Thyroid gland (tissue), 4 donors: ENCODE data around the gene CCDC158. TPM values are rescaled to one million over a fixed set of nuclear protein-coding genes. Genes with fewer than 3 reads are reported as not detected.

Source experiments
- DNase-seq, 2 donors: peaks; one replicate each; pipeline ENCODE4 v3.0.0-alpha.2; 2019
- H3K27ac ChIP-seq, 3 donors: fragments of 200-600 bp; sonication (generic); 1 replicate in 2 of 3; 2 replicates in 1 of 3; pipeline ENCODE4 v1.5.1; 2016 to 2019; ENCODE audit warnings: mild to moderate bottlenecking in 1 of 3, moderate library complexity in 1 of 3
- H3K27me3 ChIP-seq: fragments of 200-600 bp; sonication (generic); one replicate; pipeline ENCODE4 v1.5.1; 2019
- H3K36me3 ChIP-seq, 2 donors: fragments of 200-600 bp; sonication (generic); one replicate each; pipeline ENCODE4 v1.5.1; 2016 to 2019
- H3K4me1 ChIP-seq, 2 donors: fragments of 200-600 bp; sonication (generic); one replicate each; pipeline ENCODE4 v1.5.1; 2017 to 2019
- H3K4me3 ChIP-seq, 3 donors: fragments of 200-600 bp; sonication (generic); replicated peaks in 1 of 3; 1 replicate in 2 of 3; 2 replicates in 1 of 3; pipeline ENCODE4 v1.5.1; 2016; ENCODE audit warnings: mild to moderate bottlenecking in 1 of 3
- H3K9me3 ChIP-seq: fragments of 200-600 bp; sonication (generic); one replicate; pipeline ENCODE4 v1.5.1; 2017
- POLR2A ChIP-seq, 2 donors: fragments of 450-650 bp; IDR thresholded peaks; one replicate each; pipeline ENCODE4 v1.6.1; 2017; ENCODE audit warnings: antibody characterized with exemption in 2 of 2, mild to moderate bottlenecking in 2 of 2, moderate library complexity in 1 of 2
- WGBS, 2 donors: methylation state at CpG; one replicate each; pipeline ENCODE4 v1.1.5; 2017; 5-methylcytosine and 5-hydroxymethylcytosine counted together
- intact Hi-C: fragments of 100-400 bp; cut with DNase I; formaldehyde crosslinking; loops from one replicate; pipeline ENCODE4 v1.15.1; 2023
- total RNA-seq, 4 donors: library from RNA; depleted of rRNA; stranded (reverse); fragments of >200 nt; gene quantifications; one replicate each; pipeline ENCODE4 v1.2.3, GENCODE V29; 2016
- TF ChIP-seq, protein P1 (sequence below), 6 experiments: fragments of 200-600 bp in 3 of 6; fragments of 450-650 bp in 3 of 6; sonication (generic) in 3 of 6; IDR thresholded peaks; one replicate each; pipeline ENCODE4 v1.5.1; 2016 to 2019; ENCODE audit warnings: antibody characterized with exemption in 6 of 6, mild to moderate bottlenecking in 2 of 6, inconsistent platforms in 1 of 6, moderate library complexity in 1 of 6

CCDC158 gene
- total RNA-seq, 4 donors from 2014 or later: 2.0 to 5.8 (median 3.5) TPM

DNA sequence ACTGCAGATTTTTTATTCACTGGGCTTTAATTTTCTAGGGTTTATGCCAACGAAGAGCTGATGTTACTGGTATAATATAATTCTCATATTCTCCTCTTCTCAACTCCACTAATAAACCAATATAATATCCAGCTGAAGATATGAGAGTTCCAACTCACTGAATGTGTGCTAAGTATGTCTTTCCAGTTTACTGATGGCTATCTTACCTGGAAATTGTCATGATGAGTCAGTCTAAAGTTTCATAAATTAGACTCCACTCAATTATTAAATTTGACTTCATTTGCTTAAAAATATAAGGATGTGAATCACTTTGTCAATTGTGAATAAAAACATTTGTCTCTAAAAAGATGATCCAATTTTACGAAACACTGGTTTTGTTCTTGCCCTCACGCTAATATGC, 86.1 kb downstream of the CCDC158 start:
- DNase-seq: no peak
- H3K4me1 ChIP-seq: no peaks in the 10 kb centered on the region
- H3K27me3 ChIP-seq: no peaks in the 10 kb centered on the region
- H3K4me3 ChIP-seq: no peak overlapping the region
- intact Hi-C loops: no loop called here
- no peak overlapping the region for H3K27ac ChIP-seq
- no peak for TF ChIP-seq POLR2A (IDR thresholded peaks at IDR 0.05)
- TF ChIP-seq, protein P1, sequence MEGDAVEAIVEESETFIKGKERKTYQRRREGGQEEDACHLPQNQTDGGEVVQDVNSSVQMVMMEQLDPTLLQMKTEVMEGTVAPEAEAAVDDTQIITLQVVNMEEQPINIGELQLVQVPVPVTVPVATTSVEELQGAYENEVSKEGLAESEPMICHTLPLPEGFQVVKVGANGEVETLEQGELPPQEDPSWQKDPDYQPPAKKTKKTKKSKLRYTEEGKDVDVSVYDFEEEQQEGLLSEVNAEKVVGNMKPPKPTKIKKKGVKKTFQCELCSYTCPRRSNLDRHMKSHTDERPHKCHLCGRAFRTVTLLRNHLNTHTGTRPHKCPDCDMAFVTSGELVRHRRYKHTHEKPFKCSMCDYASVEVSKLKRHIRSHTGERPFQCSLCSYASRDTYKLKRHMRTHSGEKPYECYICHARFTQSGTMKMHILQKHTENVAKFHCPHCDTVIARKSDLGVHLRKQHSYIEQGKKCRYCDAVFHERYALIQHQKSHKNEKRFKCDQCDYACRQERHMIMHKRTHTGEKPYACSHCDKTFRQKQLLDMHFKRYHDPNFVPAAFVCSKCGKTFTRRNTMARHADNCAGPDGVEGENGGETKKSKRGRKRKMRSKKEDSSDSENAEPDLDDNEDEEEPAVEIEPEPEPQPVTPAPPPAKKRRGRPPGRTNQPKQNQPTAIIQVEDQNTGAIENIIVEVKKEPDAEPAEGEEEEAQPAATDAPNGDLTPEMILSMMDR (IDR thresholded peaks at IDR 0.05): no peak
- 73 to 82% methylated on average over 3 of the region's 3 CpGs for WGBS, 2 donors
- no peaks in the 10 kb centered on the region for H3K9me3 ChIP-seq
- no peaks in the 10 kb centered on the region for H3K36me3 ChIP-seq

DNA sequence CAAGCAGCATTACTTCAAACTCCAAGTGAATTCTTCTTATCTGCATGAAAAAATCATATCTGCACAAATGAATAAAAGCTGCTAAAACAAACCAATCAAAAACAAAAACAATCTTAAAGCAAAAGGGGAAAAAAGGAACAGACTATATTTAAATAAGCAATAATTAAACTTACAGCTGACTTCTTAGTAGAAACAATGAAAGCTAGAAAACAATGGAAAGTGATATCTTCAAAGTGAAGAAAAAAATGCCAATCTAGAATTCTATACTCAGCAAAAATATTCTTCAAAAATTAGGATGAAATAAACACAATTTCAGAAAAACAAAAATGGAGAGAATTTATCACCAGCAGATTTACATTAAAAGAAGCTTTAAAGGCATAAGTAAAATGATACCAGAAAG, 94.4 kb downstream of the CCDC158 start:
- DNase-seq: no peak
- H3K36me3 ChIP-seq: no peaks in the 10 kb centered on the region
- TF ChIP-seq, protein P1 (IDR thresholded peaks at IDR 0.05): no peak
- TF ChIP-seq POLR2A (IDR thresholded peaks at IDR 0.05): no peak

DNA sequence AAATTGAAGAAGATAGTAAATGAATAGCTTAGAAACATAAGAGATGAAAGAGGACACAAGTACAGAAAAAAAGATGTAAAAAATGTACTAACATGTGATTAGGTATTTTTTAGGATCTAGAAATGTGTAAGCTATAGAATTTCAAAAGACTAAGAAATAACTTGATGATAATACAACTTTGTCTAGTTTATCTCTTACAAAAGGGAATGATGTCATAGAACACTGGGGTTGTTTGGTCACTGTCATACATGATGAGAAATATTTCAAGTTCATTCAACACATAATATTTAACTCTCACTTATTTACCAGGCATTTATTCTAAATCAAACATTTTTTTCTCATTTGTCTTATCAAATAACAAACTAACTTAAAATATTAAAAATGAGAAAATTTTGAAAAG, 95.9 kb downstream of the CCDC158 start:
- no peaks in the 10 kb centered on the region for H3K9me3 ChIP-seq

More for the DNA sequence above, 94.4 kb downstream of the CCDC158 start:
- Histone ChIP-seq H3K4me3 (no peak overlapping the region), H3K4me1 (no peaks in the 10 kb centered on the region), H3K27me3 (no peaks in the 10 kb centered on the region), H3K9me3 (no peaks in the 10 kb centered on the region), H3K27ac (no peak overlapping the region)
- intact Hi-C loops: no loop called here

DNA sequence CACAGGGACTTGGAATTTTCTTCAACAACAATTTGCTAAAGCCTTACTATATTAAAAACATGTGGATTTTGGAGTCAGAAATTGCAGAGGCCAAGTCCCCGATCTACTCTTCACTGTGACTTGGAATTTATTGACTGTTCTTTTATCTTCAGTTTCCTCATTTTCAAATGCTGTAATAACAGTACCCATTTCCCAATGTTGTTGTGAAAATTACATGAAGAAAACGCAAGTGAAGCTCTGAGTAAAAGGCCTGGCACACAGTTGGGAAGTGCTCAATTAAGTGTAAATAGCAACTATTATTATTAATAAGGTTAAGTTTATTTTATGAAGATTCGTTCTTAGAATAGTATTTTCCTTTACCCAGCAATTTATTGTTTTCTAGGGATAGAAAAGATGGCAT, 98.7 kb downstream of the CCDC158 start:
- no peak overlapping the region for H3K4me3 ChIP-seq
- DNase-seq: no peak
- TF ChIP-seq POLR2A (IDR thresholded peaks at IDR 0.05): no peak
- TF ChIP-seq, protein P1 (IDR thresholded peaks at IDR 0.05): no peak
- WGBS, 2 donors: 81% methylated on average over 3 of the region's 3 CpGs
- no peaks in the 10 kb centered on the region for H3K36me3 ChIP-seq
- H3K4me1 ChIP-seq: no peaks in the 10 kb centered on the region
- H3K27me3 ChIP-seq: no peaks in the 10 kb centered on the region
- intact Hi-C loops: no loop called here
- H3K27ac ChIP-seq: no peak overlapping the region
- H3K9me3 ChIP-seq: no peaks in the 10 kb centered on the region

More for the DNA sequence above, 95.9 kb downstream of the CCDC158 start:
- H3K36me3 ChIP-seq: no peaks in the 10 kb centered on the region
- DNase-seq: no peak
- H3K4me3 ChIP-seq: no peak overlapping the region
- no peaks in the 10 kb centered on the region for H3K27me3 ChIP-seq
- TF ChIP-seq POLR2A (IDR thresholded peaks at IDR 0.05): no peak
- TF ChIP-seq, protein P1 (IDR thresholded peaks at IDR 0.05): no peak
- H3K27ac ChIP-seq: no peak overlapping the region
- H3K4me1 ChIP-seq: no peaks in the 10 kb centered on the region
- intact Hi-C loops: no loop called here

DNA sequence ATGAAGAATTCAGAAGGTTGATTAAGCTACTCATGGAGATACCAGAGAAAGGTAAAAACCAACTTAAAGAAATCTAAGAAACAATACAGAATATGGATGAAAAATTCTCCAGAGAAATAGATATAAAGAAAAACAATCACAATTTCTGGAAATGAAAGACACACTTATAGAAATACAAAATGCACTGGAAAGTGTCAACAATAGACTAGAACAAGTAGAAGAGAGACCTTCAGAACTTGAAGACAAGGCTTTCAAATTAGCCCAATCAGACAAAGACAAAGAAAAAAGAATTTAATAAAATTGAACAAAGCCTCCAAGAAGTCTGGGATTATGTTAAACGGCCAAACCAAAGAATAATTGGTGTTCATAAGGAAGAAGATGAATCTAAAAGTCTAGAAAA, 104.8 kb downstream of the CCDC158 start:
- WGBS, 2 donors: 89 to 92% methylated on average over 1 of the region's 1 CpG
- no peaks in the 10 kb centered on the region for H3K36me3 ChIP-seq
- H3K27me3 ChIP-seq: no peaks in the 10 kb centered on the region
- no peak overlapping the region for H3K4me3 ChIP-seq
- intact Hi-C loops: no loop called here
- no peak for TF ChIP-seq POLR2A (IDR thresholded peaks at IDR 0.05)
- TF ChIP-seq, protein P1 (IDR thresholded peaks at IDR 0.05): no peak
- H3K27ac ChIP-seq: no peak overlapping the region
- H3K9me3 ChIP-seq: no peaks in the 10 kb centered on the region
- DNase-seq: no peak
- no peaks in the 10 kb centered on the region for H3K4me1 ChIP-seq
